ENCODE results near the gene FBXO11. TPM values are rescaled to one million over a fixed set of nuclear protein-coding genes. Genes with fewer than 3 reads are reported as not detected.

FBXO11 gene
- total RNA-seq, 4 donors from 2014 or later, result 37.3 to 53.8 (median 47.0) TPM

- Histone ChIP-seq H3K27me3 (no peaks in the 10 kb centered on the region), H3K4me3 (no peak overlapping the region), H3K27ac (replicated peaks in 1 of 4) (no peak overlapping the region), H3K9me3 (no peaks in the 10 kb centered on the region), H3K4me1 (peaks cover 40 to 94% (median 80%) of the 10 kb centered on the region in 4 donors), H3K36me3 (no peaks in the 10 kb centered on the region)
- no peak for TF ChIP-seq EP300 (IDR thresholded peaks at IDR 0.05)
- no peak for TF ChIP-seq POLR2A (IDR thresholded peaks at IDR 0.05; ENCODE audit: low read depth)
- TF ChIP-seq POLR2AphosphoS5 (IDR thresholded peaks at IDR 0.05), result no peak
- TF ChIP-seq CTCF (IDR thresholded peaks at IDR 0.05), result no peak
- 89% methylated on average over 1 of the region's 1 CpG for WGBS
- intact Hi-C loops (cut with DNase I), result no loop called here
- no peak for DNase-seq (ENCODE audit: extremely low spot score)
These were observed 12.5 kb downstream of the FBXO11 start for GRCh38 chr2:47893771-47894170.

GRCh38 chr2:47892338-47892730 is 14.0 kb downstream of the FBXO11 start:
- no peak for TF ChIP-seq POLR2A (IDR thresholded peaks at IDR 0.05; ENCODE audit: low read depth)
- TF ChIP-seq POLR2AphosphoS5 (IDR thresholded peaks at IDR 0.05), result no peak
- no peak for TF ChIP-seq EP300 (IDR thresholded peaks at IDR 0.05)
- TF ChIP-seq CTCF (IDR thresholded peaks at IDR 0.05), result no peak
- H3K27me3 ChIP-seq, result no peaks in the 10 kb centered on the region
- no peak for DNase-seq (ENCODE audit: extremely low spot score)
- 88% methylated on average over 2 of the region's 2 CpGs for WGBS
- peaks cover 0 to 3% (median 2%) of the 10 kb centered on the region in 4 donors for H3K36me3 ChIP-seq
- H3K4me1 ChIP-seq, result peaks cover 43 to 95% (median 81%) of the 10 kb centered on the region in 4 donors
- no peaks in the 10 kb centered on the region for H3K9me3 ChIP-seq
- intact Hi-C loops (cut with DNase I), result no loop called here
- no peak overlapping the region for H3K27ac ChIP-seq (replicated peaks in 1 of 4)
- H3K4me3 ChIP-seq, result no peak overlapping the region

- no peak for DNase-seq (ENCODE audit: extremely low spot score)
- WGBS, result 79% methylated on average over 2 of the region's 2 CpGs
- intact Hi-C loops (cut with DNase I), result no loop called here
These were observed 14.6 kb downstream of the FBXO11 start for GRCh38 chr2:47891369-47892337.

GRCh38 chr2:47890711-47891368 is 15.5 kb downstream of the FBXO11 start:
- Histone ChIP-seq H3K27ac (replicated peaks in 1 of 4) (no peak overlapping the region), H3K27me3 (no peaks in the 10 kb centered on the region), H3K9me3 (no peaks in the 10 kb centered on the region), H3K36me3 (peaks cover 0 to 5% (median 2%) of the 10 kb centered on the region in 4 donors), H3K4me3 (no peak overlapping the region), H3K4me1 (peaks cover 38 to 81% (median 69%) of the 10 kb centered on the region in 4 donors)
- 96% methylated on average over 10 of the region's 10 CpGs for WGBS
- intact Hi-C loops (cut with DNase I), result no loop called here
- DNase-seq (ENCODE audit: extremely low spot score), result no peak
- no peak for TF ChIP-seq POLR2A (IDR thresholded peaks at IDR 0.05; ENCODE audit: low read depth)
- TF ChIP-seq EP300 (IDR thresholded peaks at IDR 0.05), result no peak
- no peak for TF ChIP-seq CTCF (IDR thresholded peaks at IDR 0.05)
- TF ChIP-seq POLR2AphosphoS5 (IDR thresholded peaks at IDR 0.05), result no peak

More at GRCh38 chr2:47891369-47892337, 14.6 kb downstream of the FBXO11 start:
- Histone ChIP-seq H3K36me3 (peaks cover 0 to 5% (median 2%) of the 10 kb centered on the region in 4 donors), H3K27me3 (no peaks in the 10 kb centered on the region), H3K27ac (replicated peaks in 1 of 4) (no peak overlapping the region), H3K4me3 (no peak overlapping the region), H3K4me1 (peaks cover 43 to 88% (median 75%) of the 10 kb centered on the region in 4 donors), H3K9me3 (no peaks in the 10 kb centered on the region)
- no peak for TF ChIP-seq POLR2AphosphoS5 (IDR thresholded peaks at IDR 0.05)
- no peak for TF ChIP-seq EP300 (IDR thresholded peaks at IDR 0.05)
- TF ChIP-seq CTCF (IDR thresholded peaks at IDR 0.05), result no peak
- TF ChIP-seq POLR2A (IDR thresholded peaks at IDR 0.05; ENCODE audit: low read depth), result no peak
